DOHH2 (cell line): ENCODE results near the gene FAM78B.

Source experiments
- CTCF ChIP-seq: fragments of 200-600 bp; sonication (generic); IDR thresholded peaks from one replicate; pipeline ENCODE4 v1.5.1; 2014; ENCODE audit warnings: antibody characterized with exemption, mild to moderate bottlenecking, low read depth, low read length; ENCODE audit not compliant: poor library complexity, severe bottlenecking
- EZH2phosphoT487 ChIP-seq: fragments of 200-600 bp; sonication (generic); IDR thresholded peaks from 2 replicates; pipeline ENCODE4 v1.6.1; 2017; ENCODE audit warnings: borderline replicate concordance, mild to moderate bottlenecking, antibody characterized with exemption, low read length, moderate library complexity, mixed read lengths

GRCh38 chr1:166190400-166190799 lies 23.6 kb upstream of the FAM78B start:
- no peak for TF ChIP-seq CTCF
- no peak for TF ChIP-seq EZH2phosphoT487
